Measurements from ENCODE around the gene CDH4.

DNA sequence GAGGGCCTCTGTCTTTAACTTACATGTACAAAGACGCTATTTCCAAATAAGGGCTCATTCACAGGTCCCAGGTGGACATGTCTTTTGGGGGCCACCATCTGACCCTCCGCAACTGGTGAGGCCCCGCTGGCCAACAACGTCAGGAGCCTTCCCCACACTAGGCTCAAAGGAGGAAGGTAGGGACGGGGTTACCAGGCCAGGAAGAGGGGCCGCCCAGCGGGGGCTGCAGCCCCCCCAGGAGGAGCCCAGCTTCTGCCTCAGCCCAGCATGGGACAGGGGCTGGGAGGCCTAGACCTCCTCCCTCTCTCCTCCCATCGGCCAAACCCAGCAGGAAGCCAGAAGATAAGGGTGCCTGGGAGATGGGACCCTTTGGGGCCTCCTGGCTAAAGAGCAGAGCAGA, 670.9 kb downstream of the CDH4 start:
- TF ChIP-seq, protein P1, sequence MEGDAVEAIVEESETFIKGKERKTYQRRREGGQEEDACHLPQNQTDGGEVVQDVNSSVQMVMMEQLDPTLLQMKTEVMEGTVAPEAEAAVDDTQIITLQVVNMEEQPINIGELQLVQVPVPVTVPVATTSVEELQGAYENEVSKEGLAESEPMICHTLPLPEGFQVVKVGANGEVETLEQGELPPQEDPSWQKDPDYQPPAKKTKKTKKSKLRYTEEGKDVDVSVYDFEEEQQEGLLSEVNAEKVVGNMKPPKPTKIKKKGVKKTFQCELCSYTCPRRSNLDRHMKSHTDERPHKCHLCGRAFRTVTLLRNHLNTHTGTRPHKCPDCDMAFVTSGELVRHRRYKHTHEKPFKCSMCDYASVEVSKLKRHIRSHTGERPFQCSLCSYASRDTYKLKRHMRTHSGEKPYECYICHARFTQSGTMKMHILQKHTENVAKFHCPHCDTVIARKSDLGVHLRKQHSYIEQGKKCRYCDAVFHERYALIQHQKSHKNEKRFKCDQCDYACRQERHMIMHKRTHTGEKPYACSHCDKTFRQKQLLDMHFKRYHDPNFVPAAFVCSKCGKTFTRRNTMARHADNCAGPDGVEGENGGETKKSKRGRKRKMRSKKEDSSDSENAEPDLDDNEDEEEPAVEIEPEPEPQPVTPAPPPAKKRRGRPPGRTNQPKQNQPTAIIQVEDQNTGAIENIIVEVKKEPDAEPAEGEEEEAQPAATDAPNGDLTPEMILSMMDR (IDR thresholded peaks at IDR 0.05), result no peak
- TF ChIP-seq POLR2AphosphoS5 (IDR thresholded peaks at IDR 0.05) (no peak), POLR2A (IDR thresholded peaks at IDR 0.05) (no peak)

All from prostate gland (tissue), 2 donors.